Small intestine (tissue), 7 donors: ENCODE data around the gene COLEC11. TPM values are rescaled to one million over a fixed set of nuclear protein-coding genes. Genes with fewer than 3 reads are reported as not detected.
"Not testable (repeated sequence)": the region's sequence is repeated elsewhere in the genome, so short reads cannot be mapped to it uniquely, and the experiment has no call there.

ENCODE experiments used
- DNase-seq, 2 donors: peaks; one replicate each; pipeline versions ENCODE4 v3.0.0 to v3.0.0-alpha.2; 2013
- FAIRE-seq: peaks from 2 replicates; lab custom pipeline; 2012; peaks lifted over from hg19 to GRCh38; lab: Jason Lieb, UNC
- H3K27ac ChIP-seq, 3 donors: one replicate each; pipeline ENCODE4 v1.5.1; 2013; ENCODE audit warnings: low read length in 2 of 3, mild to moderate bottlenecking in 2 of 3, control low read depth in 1 of 3, inconsistent platforms in 1 of 3, low read depth in 1 of 3, moderate library complexity in 1 of 3
- H3K27me3 ChIP-seq, 3 donors: one replicate each; pipeline ENCODE4 v1.6.1; 2013; ENCODE audit warnings: low read length in 3 of 3, inconsistent platforms in 1 of 3; ENCODE audit not compliant: control insufficient read depth in 3 of 3, insufficient read depth in 3 of 3
- H3K36me3 ChIP-seq, 3 donors: one replicate each; pipeline ENCODE4 v1.6.1; 2013; ENCODE audit warnings: low read length in 3 of 3, inconsistent platforms in 1 of 3, low read depth in 1 of 3, mild to moderate bottlenecking in 1 of 3, moderate library complexity in 1 of 3; ENCODE audit not compliant: control insufficient read depth in 3 of 3, insufficient read depth in 2 of 3
- H3K4me1 ChIP-seq, 3 donors: one replicate each; pipeline ENCODE4 v1.6.1; 2013; ENCODE audit warnings: low read length in 2 of 3, inconsistent platforms in 1 of 3, low read depth in 1 of 3, mild to moderate bottlenecking in 1 of 3, moderate library complexity in 1 of 3; ENCODE audit not compliant: control insufficient read depth in 3 of 3, insufficient read depth in 2 of 3
- H3K4me3 ChIP-seq, 3 donors: one replicate each; pipeline ENCODE4 v1.5.1; 2013; ENCODE audit warnings: low read length in 3 of 3, control low read depth in 1 of 3, inconsistent platforms in 1 of 3, low read depth in 1 of 3, mild to moderate bottlenecking in 1 of 3, moderate library complexity in 1 of 3
- H3K9me3 ChIP-seq, 2 donors: one replicate each; pipeline ENCODE4 v1.6.1; 2013; ENCODE audit warnings: low read depth in 1 of 2, low read length in 1 of 2; ENCODE audit not compliant: control insufficient read depth in 2 of 2, insufficient read depth in 1 of 2
- WGBS, 3 donors: extraction: QIAGEN DNeasy Blood & Tissue Kit; methylation state at CpG; one replicate each; pipeline ENCODE4 v1.1.7; 2013; 5-methylcytosine and 5-hydroxymethylcytosine counted together
- polyA plus RNA-seq, 4 donors: library from polyadenylated mRNA; stranded (reverse) in 3 of 4; unstranded in 1 of 4; fragments of 200-250 nt in 3 of 4; fragments of 120-200 nt in 1 of 4; gene quantifications; one replicate each; pipeline versions ENCODE4 v1.2.1 to v1.2.3, GENCODE V29; 2013
- donor health status: healthy with polysubstance abuse.
- donor health status: control.
- donor health status: control.
- donor health status: Bipolar disorder and iron deficiency.
- donor health status: healthy.

The COLEC11 gene
- polyA plus RNA-seq, 4 donors = 1.0 to 4.1 (median 2.2) TPM; not detected in 1

DNA sequence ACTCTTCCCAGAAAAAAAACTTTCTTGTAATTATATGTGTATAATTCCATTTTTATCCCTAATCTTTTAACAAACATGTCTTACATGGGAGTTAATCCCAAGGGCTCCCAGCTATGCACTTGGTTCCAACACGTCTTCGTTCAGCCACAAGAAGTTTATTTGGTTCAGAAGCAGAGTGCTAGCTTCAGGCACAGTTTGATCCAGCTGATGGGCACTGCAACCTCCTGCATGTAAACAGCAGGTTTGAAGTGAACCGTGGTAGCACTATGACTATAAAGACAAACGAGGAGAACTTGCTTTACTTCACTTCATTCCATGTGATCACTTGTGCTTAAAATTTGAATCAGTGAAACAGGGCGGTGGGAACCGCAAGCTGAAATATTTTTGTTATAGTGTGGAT lies 29.8 kb upstream of the COLEC11 start:
- Histone ChIP-seq H3K4me3 (no peak overlapping the region), H3K9me3 (no peaks in the 10 kb centered on the region), H3K27ac (no peak overlapping the region), H3K4me1 (no peaks in the 10 kb centered on the region), H3K36me3 (peaks cover 0 to 4% (median 0%) of the 10 kb centered on the region in 3 donors), H3K27me3 (no peaks in the 10 kb centered on the region)
- DNase-seq = no peak
- 74 to 90% (median 81%) methylated on average over 6 of the region's 6 CpGs for WGBS, 3 donors
- FAIRE-seq = no peak

DNA sequence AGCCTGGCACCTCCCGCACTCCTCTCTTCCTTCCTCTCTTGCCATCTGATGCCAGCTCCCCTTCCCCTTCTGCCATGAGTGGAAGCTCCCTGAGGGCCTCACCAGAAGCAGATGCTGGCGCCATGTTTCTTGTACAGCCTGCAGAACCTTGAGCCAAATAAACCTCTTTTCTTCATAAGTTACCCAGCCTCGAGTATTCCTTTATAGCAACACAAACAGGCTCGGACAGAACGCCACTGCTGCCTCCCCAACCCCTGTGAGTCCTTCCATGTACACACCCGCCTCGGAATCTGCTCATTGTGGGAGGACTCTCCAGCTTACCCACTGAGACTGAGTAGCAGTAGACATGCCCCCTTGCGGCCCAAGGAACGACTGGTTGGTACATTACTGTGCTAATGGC lies 28.1 kb upstream of the COLEC11 start:
- H3K9me3 ChIP-seq = no peaks in the 10 kb centered on the region
- WGBS, 3 donors = 95 to 98% (median 96%) methylated on average over 9 of the region's 9 CpGs
- H3K27ac ChIP-seq = no peak overlapping the region
- no peaks in the 10 kb centered on the region for H3K27me3 ChIP-seq
- FAIRE-seq = no peak
- H3K4me3 ChIP-seq = no peak overlapping the region
- H3K4me1 ChIP-seq = no peaks in the 10 kb centered on the region
- peaks cover 0 to 4% (median 0%) of the 10 kb centered on the region in 3 donors for H3K36me3 ChIP-seq
- no peak for DNase-seq

DNA sequence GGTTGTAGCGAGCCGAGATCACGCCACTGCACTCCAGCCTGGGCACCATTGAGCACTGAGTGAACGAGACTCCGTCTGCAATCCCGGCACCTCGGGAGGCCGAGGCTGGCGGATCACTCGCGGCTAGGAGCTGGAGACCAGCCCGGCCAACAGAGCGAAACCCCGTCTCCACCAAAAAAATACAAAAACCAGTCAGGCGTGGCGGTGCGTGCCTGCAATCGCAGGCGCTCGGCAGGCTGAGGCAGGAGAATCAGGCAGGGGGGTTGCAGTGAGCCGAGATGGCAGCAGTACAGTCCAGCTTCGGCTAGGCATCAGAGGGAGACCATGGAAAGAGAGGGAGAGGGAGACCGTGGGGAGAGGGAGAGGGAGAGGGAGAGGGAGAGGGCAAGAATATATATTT lies 25.3 kb upstream of the COLEC11 start:
- H3K4me3 ChIP-seq, H3K9me3 ChIP-seq, H3K4me1 ChIP-seq, FAIRE-seq, H3K27ac ChIP-seq, H3K36me3 ChIP-seq, DNase-seq, H3K27me3 ChIP-seq: not testable (repeated sequence)
- WGBS, 3 donors = 93 to 94% (median 94%) methylated on average over 16 to 22 of the region's 23 CpGs

DNA sequence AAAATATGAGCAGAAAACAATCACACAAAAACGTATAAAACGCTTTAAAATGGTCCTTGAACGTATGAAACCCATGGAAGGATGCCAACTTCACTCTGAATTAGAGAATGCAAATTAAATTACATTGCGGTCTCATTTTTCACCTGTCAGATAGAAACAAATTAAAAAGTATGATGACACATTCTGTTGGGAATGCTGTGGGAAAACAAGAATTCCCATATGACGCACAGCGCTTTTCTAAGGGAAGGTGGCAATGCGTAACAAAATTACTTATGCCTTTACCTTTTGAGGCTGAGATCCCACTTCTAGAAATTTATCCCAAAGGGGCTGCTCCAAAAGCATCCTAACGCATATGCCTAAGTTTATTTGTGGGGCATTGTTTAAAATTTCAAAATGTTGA lies 23.6 kb upstream of the COLEC11 start:
- Histone ChIP-seq H3K27ac (no peak overlapping the region), H3K9me3 (no peaks in the 10 kb centered on the region), H3K4me3 (no peak overlapping the region), H3K4me1 (no peaks in the 10 kb centered on the region), H3K27me3 (no peaks in the 10 kb centered on the region), H3K36me3 (peaks cover 0 to 5% (median 0%) of the 10 kb centered on the region in 3 donors)
- DNase-seq (no peak), FAIRE-seq (no peak)
- 86 to 87% (median 87%) methylated on average over 8 of the region's 8 CpGs for WGBS, 3 donors

GRCh38 chr2:3572620-3573019 lies 22.3 kb upstream of the COLEC11 start:
- Histone ChIP-seq H3K4me3 (no peak overlapping the region), H3K36me3 (peaks cover 3 to 13% (median 7%) of the 10 kb centered on the region in 3 donors), H3K27ac (no peak overlapping the region), H3K9me3 (no peaks in the 10 kb centered on the region), H3K27me3 (no peaks in the 10 kb centered on the region), H3K4me1 (peaks cover 0 to 6% (median 3%) of the 10 kb centered on the region in 3 donors)
- whole genome bisulfite sequencing, 3 donors = 50 to 76% (median 66%) methylated on average over 2 of the region's 2 CpGs
- no peak for DNase-seq
- FAIRE-seq = no peak

GRCh38 chr2:3574155-3574554 lies 20.8 kb upstream of the COLEC11 start:
- H3K4me3 ChIP-seq = no peak overlapping the region
- no peak for DNase-seq

GRCh38 chr2:3575534-3576262 lies 19.2 kb upstream of the COLEC11 start:
- Histone ChIP-seq H3K4me1 (peaks cover 2 to 12% (median 3%) of the 10 kb centered on the region in 3 donors), H3K27ac (peak overlapping the region; percentile 50 to 90 (median 86)), H3K36me3 (peaks cover 8 to 26% (median 18%) of the 10 kb centered on the region in 3 donors), H3K27me3 (no peaks in the 10 kb centered on the region), H3K9me3 (no peaks in the 10 kb centered on the region), H3K4me3 (peak overlapping the region; percentile 68 to 83 (median 74))
- DNase-seq = peak; percentile 23 to 54
- no peak for FAIRE-seq
- 0 to 1% (median 0%) methylated on average over 50 to 54 of the region's 54 CpGs for WGBS, 3 donors

More at GRCh38 chr2:3574155-3574554, 20.8 kb upstream of the COLEC11 start:
- Histone ChIP-seq H3K27ac (no peak overlapping the region), H3K9me3 (no peaks in the 10 kb centered on the region), H3K4me1 (peaks cover 2 to 12% (median 3%) of the 10 kb centered on the region in 3 donors), H3K27me3 (no peaks in the 10 kb centered on the region), H3K36me3 (peaks cover 3 to 15% (median 13%) of the 10 kb centered on the region in 3 donors)
- 96 to 99% (median 98%) methylated on average over 11 of the region's 11 CpGs for WGBS, 3 donors
- FAIRE-seq = no peak

DNA sequence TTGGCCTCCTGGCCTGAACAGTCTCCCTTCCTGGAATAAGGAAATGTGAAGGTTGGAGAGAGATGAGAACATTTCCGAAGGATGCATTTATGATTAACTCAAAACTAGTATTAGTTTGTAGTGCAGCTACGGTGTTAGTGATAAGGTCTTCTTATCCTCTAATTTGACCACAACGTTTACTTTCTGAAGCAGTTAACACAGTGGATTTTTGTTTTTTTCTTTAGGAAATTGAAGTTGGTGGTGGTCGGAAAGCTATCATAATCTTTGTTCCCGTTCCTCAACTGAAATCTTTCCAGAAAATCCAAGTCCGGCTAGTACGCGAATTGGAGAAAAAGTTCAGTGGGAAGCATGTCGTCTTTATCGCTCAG lies 18.7 kb upstream of the COLEC11 start:
- Histone ChIP-seq H3K4me3 (peak overlapping the region; percentile 68 to 83 (median 74)), H3K4me1 (peaks cover 2 to 12% (median 3%) of the 10 kb centered on the region in 3 donors), H3K27ac (peak overlapping the region in 2 of 3 donors; percentile 50 to 90), H3K36me3 (peaks cover 8 to 26% (median 18%) of the 10 kb centered on the region in 3 donors)
- not testable (repeated sequence) for DNase-seq, H3K27me3 ChIP-seq, FAIRE-seq, H3K9me3 ChIP-seq
- 55 to 59% (median 58%) methylated on average over 10 of the region's 10 CpGs for WGBS, 3 donors
